ENCODE data around the gene DDX39A. TPM values are rescaled to one million over a fixed set of nuclear protein-coding genes. Genes with fewer than 3 reads are reported as not detected.

Gene DDX39A
- polyA plus RNA-seq, 4 donors: 61.9 to 139 (median 125) TPM

DNA sequence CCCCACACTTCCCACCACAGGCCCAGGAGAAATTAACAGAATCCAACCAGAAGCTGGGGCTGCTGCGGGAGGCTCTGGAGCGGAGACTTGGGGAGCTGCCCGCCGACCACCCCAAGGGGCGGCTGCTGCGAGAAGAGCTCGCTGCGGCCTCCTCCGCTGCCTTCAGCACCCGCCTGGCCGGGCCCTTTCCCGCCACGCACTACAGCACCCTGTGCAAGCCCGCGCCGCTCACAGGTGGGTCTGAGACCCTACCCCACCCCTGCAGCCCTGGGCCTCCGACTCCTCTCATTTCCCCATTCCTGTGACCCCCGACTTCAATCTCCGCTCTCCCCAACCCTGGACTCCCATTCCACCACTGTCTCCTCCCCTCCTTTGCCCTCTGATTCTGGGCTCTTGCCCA, 31.7 kb upstream of the DDX39A start:
- FAIRE-seq (no peak), DNase-seq (no peak)
- Histone ChIP-seq H3K4me1 (ENCODE audit: control insufficient read depth in 3 of 3, insufficient read depth in 2 of 3, low read depth in 1 of 3, low read length in 2 of 3) (no peaks in the 10 kb centered on the region), H3K9me3 (ENCODE audit: control insufficient read depth in 2 of 2, insufficient read depth in 1 of 2, low read depth in 1 of 2, low read length in 1 of 2) (no peaks in the 10 kb centered on the region), H3K27ac (ENCODE audit: low read depth in 1 of 3, low read length in 2 of 3) (no peak overlapping the region), H3K27me3 (ENCODE audit: control insufficient read depth in 3 of 3, insufficient read depth in 3 of 3, low read length in 3 of 3) (no peaks in the 10 kb centered on the region), H3K36me3 (ENCODE audit: control insufficient read depth in 3 of 3, insufficient read depth in 2 of 3, low read depth in 1 of 3, low read length in 3 of 3) (peaks cover 0 to 82% (median 8%) of the 10 kb centered on the region in 3 donors), H3K4me3 (ENCODE audit: low read depth in 1 of 3, low read length in 3 of 3) (no peak overlapping the region)
- 97 to 99% (median 98%) methylated on average over 16 to 19 of the region's 19 CpGs for WGBS, 3 donors

DNA sequence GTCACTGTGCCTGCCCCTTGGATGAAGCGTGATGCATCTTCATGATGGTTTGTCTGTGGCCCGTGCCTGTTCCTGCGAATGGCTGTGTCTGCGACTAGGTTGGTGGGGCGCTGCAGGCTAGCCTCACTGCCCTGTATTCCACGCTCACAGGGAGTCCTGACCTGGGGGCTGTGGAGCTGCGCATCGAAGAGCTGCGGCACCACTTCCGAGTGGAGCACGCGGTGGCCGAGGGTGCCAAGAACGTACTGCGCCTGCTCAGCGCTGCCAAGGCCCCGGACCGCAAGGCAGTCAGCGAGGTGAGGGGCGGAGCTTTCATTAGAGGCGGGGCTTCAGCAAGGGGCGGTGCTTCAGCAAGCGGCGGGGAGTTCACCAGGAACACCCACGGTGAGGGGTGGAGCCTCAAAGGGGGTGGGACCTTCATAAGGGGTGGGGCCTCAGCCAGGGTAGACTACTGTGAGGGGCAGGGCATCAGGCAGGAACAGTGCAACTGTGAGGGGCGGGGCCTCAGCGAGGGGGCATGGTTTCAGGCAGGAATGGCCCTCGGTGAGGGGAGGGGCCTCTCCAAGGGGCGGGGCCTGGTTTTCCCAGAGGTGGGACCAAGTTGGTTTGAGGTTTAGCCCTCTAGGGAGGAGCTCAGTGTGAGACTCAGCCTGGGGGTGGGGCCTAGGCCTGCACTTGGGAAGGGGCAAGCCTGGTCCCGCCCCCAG, 31.2 kb upstream of the DDX39A start:
- Histone ChIP-seq H3K4me3 (ENCODE audit: low read depth in 1 of 3, low read length in 3 of 3) (no peak overlapping the region), H3K36me3 (ENCODE audit: control insufficient read depth in 3 of 3, insufficient read depth in 2 of 3, low read depth in 1 of 3, low read length in 3 of 3) (peaks cover 0 to 82% (median 8%) of the 10 kb centered on the region in 3 donors), H3K4me1 (ENCODE audit: control insufficient read depth in 3 of 3, insufficient read depth in 2 of 3, low read depth in 1 of 3, low read length in 2 of 3) (no peaks in the 10 kb centered on the region), H3K27ac (ENCODE audit: low read depth in 1 of 3, low read length in 2 of 3) (no peak overlapping the region), H3K9me3 (ENCODE audit: control insufficient read depth in 2 of 2, insufficient read depth in 1 of 2, low read depth in 1 of 2, low read length in 1 of 2) (no peaks in the 10 kb centered on the region), H3K27me3 (ENCODE audit: control insufficient read depth in 3 of 3, insufficient read depth in 3 of 3, low read length in 3 of 3) (no peaks in the 10 kb centered on the region)
- FAIRE-seq (no peak), DNase-seq (peak in 1 of 2 donors; percentile 3)
- 85 to 88% (median 87%) methylated on average over 25 to 30 of the region's 30 CpGs for WGBS, 3 donors

DNA sequence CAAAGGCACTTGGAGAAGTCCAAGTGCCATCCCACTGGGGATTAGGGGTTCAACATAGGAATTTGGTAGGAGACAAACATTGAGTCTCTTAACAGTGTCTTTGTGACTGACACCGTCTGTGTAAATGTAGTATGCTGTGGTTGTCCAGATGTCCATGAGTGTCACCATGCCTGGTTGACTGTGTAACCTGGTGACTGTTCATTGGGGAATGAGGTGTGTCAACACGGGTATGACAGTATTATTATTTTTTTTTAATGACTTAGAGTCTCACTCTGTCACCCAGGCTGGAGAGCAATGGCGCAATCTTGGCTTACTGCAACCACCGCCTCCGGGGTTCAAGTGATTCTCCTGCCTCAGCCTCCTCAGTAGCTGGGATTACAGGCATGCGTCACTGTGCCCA, 30.2 kb upstream of the DDX39A start:
- Histone ChIP-seq H3K4me1 (ENCODE audit: control insufficient read depth in 3 of 3, insufficient read depth in 2 of 3, low read depth in 1 of 3, low read length in 2 of 3) (no peaks in the 10 kb centered on the region), H3K9me3 (ENCODE audit: control insufficient read depth in 2 of 2, insufficient read depth in 1 of 2, low read depth in 1 of 2, low read length in 1 of 2) (no peaks in the 10 kb centered on the region), H3K27ac (ENCODE audit: low read depth in 1 of 3, low read length in 2 of 3) (no peak overlapping the region), H3K4me3 (ENCODE audit: low read depth in 1 of 3, low read length in 3 of 3) (no peak overlapping the region), H3K36me3 (ENCODE audit: control insufficient read depth in 3 of 3, insufficient read depth in 2 of 3, low read depth in 1 of 3, low read length in 3 of 3) (peaks cover 0 to 86% (median 8%) of the 10 kb centered on the region in 3 donors), H3K27me3 (ENCODE audit: control insufficient read depth in 3 of 3, insufficient read depth in 3 of 3, low read length in 3 of 3) (no peaks in the 10 kb centered on the region)
- 83 to 88% (median 88%) methylated on average over 6 of the region's 6 CpGs for WGBS, 3 donors
- DNase-seq (no peak), FAIRE-seq (no peak)

DNA sequence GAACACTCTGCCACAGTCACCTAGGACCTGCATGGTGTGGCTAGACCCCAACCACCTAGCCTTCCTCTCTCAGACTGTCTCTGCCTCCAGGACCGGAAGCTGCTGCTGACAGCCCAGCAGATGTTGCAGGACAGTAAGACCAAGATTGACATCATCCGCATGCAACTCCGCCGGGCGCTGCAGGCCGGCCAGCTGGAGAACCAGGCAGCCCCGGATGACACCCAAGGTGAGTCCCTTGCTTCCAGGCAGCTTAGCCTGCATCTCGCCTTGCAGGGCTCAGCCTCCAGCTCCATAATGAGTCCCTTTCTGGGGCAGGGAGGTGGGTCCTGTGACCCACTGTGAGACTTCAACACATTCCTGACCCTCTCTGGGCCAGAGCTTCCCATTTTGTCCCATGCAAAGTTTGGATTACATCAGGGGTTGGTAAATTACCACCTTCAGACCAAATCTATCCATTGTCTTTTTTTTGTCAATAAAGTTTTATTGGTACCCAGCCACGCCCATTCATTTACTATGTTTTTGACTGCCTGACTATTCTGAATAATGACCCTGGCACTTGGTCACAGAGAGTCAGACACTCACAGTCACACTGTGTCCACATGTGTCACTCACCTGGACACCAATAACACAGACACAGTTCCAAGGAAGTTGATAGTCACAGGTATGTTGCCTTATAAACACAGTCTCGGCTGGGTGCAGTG, 27.3 kb upstream of the DDX39A start:
- no peaks in the 10 kb centered on the region for H3K9me3 ChIP-seq (ENCODE audit: control insufficient read depth in 2 of 2, insufficient read depth in 1 of 2, low read depth in 1 of 2, low read length in 1 of 2)
- peaks cover 0 to 92% (median 11%) of the 10 kb centered on the region in 3 donors for H3K36me3 ChIP-seq (ENCODE audit: control insufficient read depth in 3 of 3, insufficient read depth in 2 of 3, low read depth in 1 of 3, low read length in 3 of 3)
- H3K4me3 ChIP-seq (ENCODE audit: low read depth in 1 of 3, low read length in 3 of 3): no peak overlapping the region
- no peak for FAIRE-seq
- H3K4me1 ChIP-seq (ENCODE audit: control insufficient read depth in 3 of 3, insufficient read depth in 2 of 3, low read depth in 1 of 3, low read length in 2 of 3): no peaks in the 10 kb centered on the region
- 95 to 98% (median 97%) methylated on average over 10 of the region's 10 CpGs for WGBS, 3 donors
- no peak for DNase-seq
- no peaks in the 10 kb centered on the region for H3K27me3 ChIP-seq (ENCODE audit: control insufficient read depth in 3 of 3, insufficient read depth in 3 of 3, low read length in 3 of 3)
- H3K27ac ChIP-seq (ENCODE audit: low read depth in 1 of 3, low read length in 2 of 3): no peak overlapping the region

DNA sequence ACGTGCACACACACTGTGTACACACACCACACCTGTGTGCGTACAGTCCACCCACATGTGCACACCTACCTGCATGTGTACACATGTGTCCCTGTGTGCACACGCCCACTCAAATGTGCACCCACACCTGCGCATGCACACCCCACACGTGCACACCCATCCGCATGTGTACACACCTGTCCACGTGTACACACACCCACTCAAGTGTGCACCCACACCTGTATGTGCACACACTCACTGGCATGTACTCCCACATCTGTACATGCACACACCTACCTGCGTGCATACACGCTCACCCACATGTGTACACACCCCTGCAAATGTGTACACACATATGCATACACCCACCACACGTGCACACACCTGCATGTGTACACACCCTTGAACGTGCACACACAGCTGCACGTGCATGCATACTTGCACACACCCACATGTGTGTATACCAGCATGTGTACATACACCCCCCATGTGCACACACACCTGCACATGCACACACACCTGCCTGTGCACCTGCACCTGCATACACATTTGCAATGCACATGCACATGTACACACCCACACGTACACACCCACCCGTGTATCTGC, 24.6 kb upstream of the DDX39A start:
- no peak for FAIRE-seq
- H3K4me1 ChIP-seq (ENCODE audit: control insufficient read depth in 3 of 3, insufficient read depth in 2 of 3, low read depth in 1 of 3, low read length in 2 of 3): peaks cover 0 to 10% (median 0%) of the 10 kb centered on the region in 3 donors
- WGBS, 3 donors: 94 to 95% (median 95%) methylated on average over 14 of the region's 14 CpGs
- H3K27me3 ChIP-seq (ENCODE audit: control insufficient read depth in 3 of 3, insufficient read depth in 3 of 3, low read length in 3 of 3): no peaks in the 10 kb centered on the region
- H3K27ac ChIP-seq (ENCODE audit: low read depth in 1 of 3, low read length in 2 of 3): no peak overlapping the region
- no peak for DNase-seq
- H3K9me3 ChIP-seq (ENCODE audit: control insufficient read depth in 2 of 2, insufficient read depth in 1 of 2, low read depth in 1 of 2, low read length in 1 of 2): no peaks in the 10 kb centered on the region
- H3K36me3 ChIP-seq (ENCODE audit: control insufficient read depth in 3 of 3, insufficient read depth in 2 of 3, low read depth in 1 of 3, low read length in 3 of 3): peaks cover 0 to 81% (median 3%) of the 10 kb centered on the region in 3 donors
- H3K4me3 ChIP-seq (ENCODE audit: low read depth in 1 of 3, low read length in 3 of 3): no peak overlapping the region

DNA sequence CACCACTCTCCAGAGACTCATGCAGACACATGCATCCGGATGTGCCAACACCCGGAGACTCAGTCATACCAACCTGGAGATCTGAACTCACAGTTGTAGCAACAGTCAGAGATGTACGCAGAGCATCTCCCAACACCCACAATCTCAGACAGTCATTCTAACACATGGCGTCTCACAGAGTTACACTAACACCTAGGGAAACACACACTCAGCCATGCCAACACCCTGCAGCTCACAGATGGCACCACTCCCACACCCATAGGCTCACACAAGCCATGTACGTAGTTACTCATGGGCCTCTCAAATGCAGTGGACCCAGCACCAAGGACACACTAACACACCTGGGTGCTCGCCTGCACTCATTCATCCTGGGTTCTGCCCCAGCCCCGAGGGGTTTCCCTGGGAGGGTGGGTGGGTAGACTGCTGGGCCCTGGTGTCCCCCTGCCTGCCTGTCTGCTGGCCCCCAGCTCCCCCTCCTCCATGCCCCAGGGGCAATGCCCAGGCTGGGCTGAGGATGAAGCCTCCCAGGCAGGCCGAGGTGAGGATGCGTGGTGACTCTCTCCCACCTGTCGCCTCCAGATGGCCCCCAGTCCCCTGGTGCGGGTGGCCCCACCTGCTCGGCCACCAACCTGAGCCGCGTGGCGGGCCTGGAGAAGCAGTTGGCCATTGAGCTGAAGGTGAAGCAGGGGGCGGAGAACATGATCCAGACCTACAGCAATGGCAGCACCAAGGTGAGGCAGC, 23.9 kb upstream of the DDX39A start:
- no peaks in the 10 kb centered on the region for H3K9me3 ChIP-seq (ENCODE audit: control insufficient read depth in 2 of 2, insufficient read depth in 1 of 2, low read depth in 1 of 2, low read length in 1 of 2)
- WGBS, 3 donors: 94 to 99% (median 94%) methylated on average over 13 to 16 of the region's 16 CpGs
- H3K4me1 ChIP-seq (ENCODE audit: control insufficient read depth in 3 of 3, insufficient read depth in 2 of 3, low read depth in 1 of 3, low read length in 2 of 3): peaks cover 0 to 10% (median 0%) of the 10 kb centered on the region in 3 donors
- H3K27ac ChIP-seq (ENCODE audit: low read depth in 1 of 3, low read length in 2 of 3): no peak overlapping the region
- no peak for FAIRE-seq
- DNase-seq: no peak
- H3K4me3 ChIP-seq (ENCODE audit: low read depth in 1 of 3, low read length in 3 of 3): no peak overlapping the region
- no peaks in the 10 kb centered on the region for H3K27me3 ChIP-seq (ENCODE audit: control insufficient read depth in 3 of 3, insufficient read depth in 3 of 3, low read length in 3 of 3)
- H3K36me3 ChIP-seq (ENCODE audit: control insufficient read depth in 3 of 3, insufficient read depth in 2 of 3, low read depth in 1 of 3, low read length in 3 of 3): peaks cover 0 to 75% (median 3%) of the 10 kb centered on the region in 3 donors

DNA sequence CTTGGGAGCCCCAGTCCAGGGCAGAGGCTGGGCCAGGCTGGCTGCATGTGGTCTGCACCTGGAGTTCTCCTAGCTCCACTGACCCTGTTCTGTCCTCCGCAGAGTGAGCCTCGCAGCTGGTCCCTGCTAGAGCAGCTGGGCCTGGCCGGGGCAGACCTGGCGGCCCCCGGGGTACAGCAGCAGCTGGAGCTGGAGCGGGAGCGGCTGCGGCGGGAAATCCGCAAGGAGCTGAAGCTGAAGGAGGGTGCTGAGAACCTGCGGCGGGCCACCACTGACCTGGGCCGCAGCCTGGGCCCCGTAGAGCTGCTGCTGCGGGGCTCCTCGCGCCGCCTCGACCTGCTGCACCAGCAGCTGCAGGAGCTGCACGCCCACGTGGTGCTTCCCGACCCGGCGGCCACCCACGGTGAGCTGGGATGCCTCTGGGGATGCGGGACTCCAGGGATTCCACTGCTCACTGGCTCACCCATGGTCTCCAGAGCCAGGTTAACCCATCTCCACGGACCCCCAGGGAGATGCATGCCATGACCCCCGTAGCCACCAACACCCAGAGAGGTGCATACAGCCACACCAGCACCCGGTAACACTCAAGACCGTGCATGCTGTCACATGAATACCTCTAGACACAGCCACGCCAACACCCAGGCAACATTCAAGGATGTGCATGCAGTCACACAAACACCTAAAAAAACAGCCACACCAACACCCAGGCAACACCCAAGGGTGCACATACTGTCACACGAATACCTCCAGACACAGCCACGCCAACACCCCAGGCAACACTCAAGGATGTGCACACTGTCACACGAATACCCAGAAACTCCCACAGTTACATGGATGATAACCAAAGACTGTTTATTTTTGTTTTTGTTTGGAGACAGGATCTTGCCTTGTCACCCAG, 22.1 kb upstream of the DDX39A start:
- 85 to 88% (median 86%) methylated on average over 20 to 34 of the region's 34 CpGs for WGBS, 3 donors
- Histone ChIP-seq H3K9me3 (ENCODE audit: control insufficient read depth in 2 of 2, insufficient read depth in 1 of 2, low read depth in 1 of 2, low read length in 1 of 2) (no peaks in the 10 kb centered on the region), H3K27ac (ENCODE audit: low read depth in 1 of 3, low read length in 2 of 3) (no peak overlapping the region), H3K4me3 (ENCODE audit: low read depth in 1 of 3, low read length in 3 of 3) (no peak overlapping the region), H3K36me3 (ENCODE audit: control insufficient read depth in 3 of 3, insufficient read depth in 2 of 3, low read depth in 1 of 3, low read length in 3 of 3) (peaks cover 0 to 75% (median 3%) of the 10 kb centered on the region in 3 donors), H3K27me3 (ENCODE audit: control insufficient read depth in 3 of 3, insufficient read depth in 3 of 3, low read length in 3 of 3) (no peaks in the 10 kb centered on the region), H3K4me1 (ENCODE audit: control insufficient read depth in 3 of 3, insufficient read depth in 2 of 3, low read depth in 1 of 3, low read length in 2 of 3) (peaks cover 0 to 10% (median 0%) of the 10 kb centered on the region in 3 donors)
- FAIRE-seq (no peak), DNase-seq (no peak)

Measured in small intestine (tissue), 7 donors.